ENCODE results near the gene AIFM3. TPM values are rescaled to one million over a fixed set of nuclear protein-coding genes. Genes with fewer than 3 reads are reported as not detected.

AIFM3 gene
- total RNA-seq, 1 donor from 2014 or later: 0.47 TPM

DNA sequence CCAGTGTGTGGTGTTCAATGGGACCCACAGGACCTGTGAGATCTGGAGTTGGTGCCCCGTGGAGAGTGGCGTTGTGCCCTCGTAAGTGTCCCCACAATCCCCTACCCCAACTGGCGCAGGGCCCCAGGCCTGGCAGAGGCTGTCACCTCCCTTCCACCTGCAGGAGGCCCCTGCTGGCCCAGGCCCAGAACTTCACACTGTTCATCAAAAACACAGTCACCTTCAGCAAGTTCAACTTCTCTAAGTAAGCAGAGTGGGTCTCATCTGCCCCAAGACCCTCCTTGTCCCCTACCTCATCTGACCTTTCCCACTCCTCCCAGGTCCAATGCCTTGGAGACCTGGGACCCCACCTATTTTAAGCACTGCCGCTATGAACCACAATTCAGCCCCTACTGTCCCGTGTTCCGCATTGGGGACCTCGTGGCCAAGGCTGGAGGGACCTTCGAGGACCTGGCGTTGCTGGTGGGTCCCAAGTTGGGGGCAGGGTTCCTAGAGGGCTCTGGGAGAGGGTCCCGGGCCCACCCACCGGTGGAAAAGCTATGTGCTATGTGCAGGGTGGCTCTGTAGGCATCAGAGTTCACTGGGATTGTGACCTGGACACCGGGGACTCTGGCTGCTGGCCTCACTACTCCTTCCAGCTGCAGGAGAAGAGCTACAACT, 56.0 kb downstream of the AIFM3 start:
- peak; percentile 7 for TF ChIP-seq CTCF (IDR thresholded peaks at IDR 0.05)
- Mint-ChIP-seq H3K36me3 (ENCODE audit: low read depth) (no peaks in the 10 kb centered on the region), H3K4me3 (ENCODE audit: unreplicated experiment) (no peak overlapping the region), H3K27me3 (ENCODE audit: low read depth) (no peaks in the 10 kb centered on the region), H3K4me1 (ENCODE audit: low read depth) (peaks cover 12% of the 10 kb centered on the region), H3K27ac (ENCODE audit: unreplicated experiment) (no peak overlapping the region), H3K9me3 (ENCODE audit: low read depth) (no peaks in the 10 kb centered on the region)
- DNase-seq (ENCODE audit: low spot score): no peak

DNA sequence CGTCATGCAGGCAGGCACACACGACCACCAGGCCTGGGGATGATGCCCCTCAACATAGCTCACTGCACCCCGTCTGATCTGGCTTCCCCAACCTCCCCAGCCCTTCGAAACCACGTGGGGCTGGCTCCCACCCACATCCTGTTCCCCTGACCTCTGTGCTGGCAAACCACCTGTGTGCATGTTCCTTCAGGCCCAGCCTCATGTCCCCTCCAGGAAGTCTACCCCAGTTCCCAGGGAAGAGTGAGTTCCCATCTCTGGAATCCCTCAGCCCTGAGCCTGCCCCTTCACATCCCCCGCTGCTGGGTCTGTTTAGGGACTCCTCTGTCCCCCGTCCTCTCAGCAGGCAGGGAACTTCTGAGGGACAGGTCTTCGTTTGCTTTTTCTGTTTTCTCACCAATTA, 58.2 kb downstream of the AIFM3 start:
- no peaks in the 10 kb centered on the region for H3K9me3 Mint-ChIP-seq (ENCODE audit: low read depth)
- peaks cover 12% of the 10 kb centered on the region for H3K4me1 Mint-ChIP-seq (ENCODE audit: low read depth)
- no peaks in the 10 kb centered on the region for H3K36me3 Mint-ChIP-seq (ENCODE audit: low read depth)
- TF ChIP-seq CTCF (IDR thresholded peaks at IDR 0.05): no peak
- no peak overlapping the region for H3K4me3 Mint-ChIP-seq (ENCODE audit: unreplicated experiment)
- DNase-seq (ENCODE audit: low spot score): no peak
- no peak overlapping the region for H3K27ac Mint-ChIP-seq (ENCODE audit: unreplicated experiment)
- no peaks in the 10 kb centered on the region for H3K27me3 Mint-ChIP-seq (ENCODE audit: low read depth)

- TF ChIP-seq CTCF (IDR thresholded peaks at IDR 0.05): no peak
- H3K4me1 Mint-ChIP-seq (ENCODE audit: low read depth): peaks cover 12% of the 10 kb centered on the region
- H3K27ac Mint-ChIP-seq (ENCODE audit: unreplicated experiment): no peak overlapping the region
- DNase-seq (ENCODE audit: low spot score): no peak
- no peaks in the 10 kb centered on the region for H3K27me3 Mint-ChIP-seq (ENCODE audit: low read depth)
- no peaks in the 10 kb centered on the region for H3K36me3 Mint-ChIP-seq (ENCODE audit: low read depth)
- no peak overlapping the region for H3K4me3 Mint-ChIP-seq (ENCODE audit: unreplicated experiment)
- no peaks in the 10 kb centered on the region for H3K9me3 Mint-ChIP-seq (ENCODE audit: low read depth)
Observed at GRCh38 chr22:21025763-21026755, 59.0 kb downstream of the AIFM3 start.

- H3K36me3 Mint-ChIP-seq (ENCODE audit: low read depth): no peaks in the 10 kb centered on the region
- DNase-seq (ENCODE audit: low spot score): no peak
Observed at GRCh38 chr22:21026783-21027692, 60.0 kb downstream of the AIFM3 start.

More at GRCh38 chr22:21026783-21027692, 60.0 kb downstream of the AIFM3 start:
- Mint-ChIP-seq H3K9me3 (ENCODE audit: low read depth) (no peaks in the 10 kb centered on the region), H3K4me3 (ENCODE audit: unreplicated experiment) (no peak overlapping the region), H3K27me3 (ENCODE audit: low read depth) (no peaks in the 10 kb centered on the region), H3K27ac (ENCODE audit: unreplicated experiment) (peak overlapping the region; percentile 68), H3K4me1 (ENCODE audit: low read depth) (peaks cover 12% of the 10 kb centered on the region)
- no peak for TF ChIP-seq CTCF (IDR thresholded peaks at IDR 0.05)
